K562 (cell line): ENCODE data around the gene ALDH3B2. TPM values are rescaled to one million over a fixed set of nuclear protein-coding genes. Genes with fewer than 3 reads are reported as not detected.

Experiments used
- ATAC-seq: fragments of 200-7000 bp; cut with Tn5 transposase; 3 replicates; pipeline ENCODE4 v1.9.1; 2020; ENCODE audit warnings: moderate library complexity
- BruUV-seq: library from RNA; stranded (reverse); fragments of 400-500 nt; replicated peaks from 2 replicates; lab custom pipeline; 2021; lab: Mats Ljungman, UMichigan
- CTCF ChIA-PET: fragments of 300-600 bp; formaldehyde crosslinking; extraction: SDS; loops from one replicate; lab custom pipeline; 2021; ENCODE audit warnings: low intra/inter-chr PET ratio; lab: Yijun Ruan, JAX
- POLR2A ChIA-PET: fragments of 300-600, 350-650 bp; sonication (Branson Sonifier 250); formaldehyde crosslinking; extraction: SDS; loops from one replicate; lab custom pipeline; 2021; ENCODE audit warnings: antibody characterized with exemption, inconsistent platforms; lab: Yijun Ruan, JAX
- DNase-seq, 4 experiments: peaks; one replicate each; pipeline versions ENCODE4 v3.0.0 to v3.0.0-alpha.2; 2011 to 2018; ENCODE audit warnings: low spot score in 3 of 4, mixed read lengths in 3 of 4; ENCODE audit errors: extremely low read depth in 1 of 4
- FAIRE-seq: peaks from 2 replicates; lab custom pipeline; 2011; peaks lifted over from hg19 to GRCh38; lab: Jason Lieb, UNC
- H2AFZ ChIP-seq: 2 replicates; pipeline ENCODE4 v1.6.0; 2011; ENCODE audit warnings: low read depth, low read length, control low read depth, inconsistent platforms
- H3K27ac ChIP-seq: fragments of 200-600 bp; 3 replicates; pipeline ENCODE4 v1.8.0; 2011; ENCODE audit warnings: low read depth, mild to moderate bottlenecking, control low read depth, inconsistent platforms, low read length, moderate library complexity, mixed read lengths; ENCODE audit errors: extremely low read depth
- H3K27me3 ChIP-seq, 2 experiments: fragments of 300-600 bp in 1 of 2; 2 replicates in 1 of 2; 3 replicates in 1 of 2; pipeline versions ENCODE4 v1.6.0 to v1.8.0; 2011; ENCODE audit warnings: inconsistent platforms in 2 of 2, low read length in 2 of 2, mild to moderate bottlenecking in 1 of 2, mixed read lengths in 1 of 2, moderate library complexity in 1 of 2; ENCODE audit not compliant: control insufficient read depth in 2 of 2, insufficient read depth in 2 of 2
- H3K36me3 ChIP-seq: fragments of 300-600 bp; 3 replicates; pipeline ENCODE4 v1.8.0; 2011; ENCODE audit warnings: mild to moderate bottlenecking, low read length, inconsistent platforms; ENCODE audit not compliant: control insufficient read depth, insufficient read depth
- H3K4me1 ChIP-seq, 2 experiments: fragments of 200-600 bp in 1 of 2; replicated peaks in 1 of 2; 2 replicates in 1 of 2; 3 replicates in 1 of 2; pipeline versions ENCODE4 v1.5.1 to v1.8.0; 2011; ENCODE audit warnings: inconsistent platforms in 2 of 2, low read length in 2 of 2, mild to moderate bottlenecking in 1 of 2, mixed read lengths in 1 of 2, moderate library complexity in 1 of 2; ENCODE audit not compliant: control insufficient read depth in 2 of 2, insufficient read depth in 2 of 2
- H3K4me2 ChIP-seq: 2 replicates; pipeline ENCODE4 v1.6.1; 2011; ENCODE audit warnings: low read length, control low read depth, inconsistent platforms, mixed read lengths; ENCODE audit not compliant: insufficient read depth
- H3K4me3 ChIP-seq: fragments of 200-600 bp; sonication (generic), shearing (Covaris generic); 2 replicates; pipeline ENCODE4 v1.5.1; 2016; ENCODE audit warnings: control low read depth, inconsistent platforms
- H3K79me2 ChIP-seq: fragments of 200-600 bp; 3 replicates; pipeline ENCODE4 v1.8.0; 2011; ENCODE audit warnings: low read length, inconsistent platforms; ENCODE audit not compliant: control insufficient read depth, insufficient read depth
- H3K9ac ChIP-seq, 2 experiments: 2 replicates each; pipeline versions ENCODE4 v1.6.0 to v1.6.1; 2011; ENCODE audit warnings: low read depth in 2 of 2, low read length in 2 of 2, control low read depth in 1 of 2, inconsistent platforms in 1 of 2, mild to moderate bottlenecking in 1 of 2, mixed read lengths in 1 of 2; ENCODE audit not compliant: insufficient read depth in 1 of 2
- H3K9me1 ChIP-seq: one replicate; pipeline ENCODE4 v1.6.0; 2011; ENCODE audit warnings: inconsistent platforms, mild to moderate bottlenecking, low read length, moderate library complexity; ENCODE audit not compliant: control insufficient read depth, insufficient read depth
- H3K9me3 ChIP-seq: replicated peaks from 2 replicates; pipeline ENCODE4 v1.5.1; 2011; ENCODE audit warnings: low read depth, low read length, inconsistent platforms; ENCODE audit not compliant: control insufficient read depth, insufficient read depth
- H4K20me1 ChIP-seq: replicated peaks from 2 replicates; pipeline ENCODE4 v1.6.1; 2011; ENCODE audit warnings: low read length, inconsistent platforms, mixed read lengths; ENCODE audit not compliant: control insufficient read depth, insufficient read depth
- ARID2 ChIP-seq: fragments of 450-650 bp; IDR thresholded peaks from 2 replicates; pipeline ENCODE4 v1.6.1; 2017; ENCODE audit warnings: antibody characterized with exemption, mild to moderate bottlenecking
- ELF1 ChIP-seq: fragments of 200-800 bp; sonication (Bioruptor generic); IDR thresholded peaks from 2 replicates; pipeline ENCODE4 v1.6.1; 2016; ENCODE audit warnings: missing genetic modification characterization, missing compliant biosample characterization
- ESRRA ChIP-seq: fragments of 450-650 bp; IDR thresholded peaks from 2 replicates; pipeline ENCODE4 v1.6.1; 2014; ENCODE audit warnings: low read depth, mild to moderate bottlenecking, moderate library complexity, borderline replicate concordance
- IRF9 ChIP-seq: fragments of 450-650 bp; IDR thresholded peaks from 2 replicates; pipeline ENCODE4 v1.6.1; 2016; ENCODE audit warnings: missing biosample characterization, missing genetic modification characterization
- PHTF2 ChIP-seq: fragments of 250-450 bp; sonication (Bioruptor Pico); IDR thresholded peaks from 2 replicates; pipeline ENCODE4 v1.5.0; 2021; ENCODE audit warnings: mild to moderate bottlenecking
- POLR2A ChIP-seq: fragments of 450-650 bp; conservative IDR thresholded peaks from 2 replicates; pipeline ENCODE4 v1.6.1; 2016
- RAD51 ChIP-seq: fragments of 450-650 bp; IDR thresholded peaks from 2 replicates; pipeline ENCODE4 v1.7.1; 2016; ENCODE audit warnings: low read depth, mild to moderate bottlenecking, borderline replicate concordance
- TEAD4 ChIP-seq, 2 experiments: sonication (generic) in 1 of 2; formaldehyde crosslinking in 1 of 2; IDR thresholded peaks; 2 replicates each; pipeline versions ENCODE4 v1.6.1 to v1.8.0; 2012 to 2022; ENCODE audit warnings: borderline replicate concordance in 1 of 2, inconsistent platforms in 1 of 2, low read length in 1 of 2, mild to moderate bottlenecking in 1 of 2, missing genetic modification reagents in 1 of 2
- ZKSCAN8 ChIP-seq: fragments of 200-800 bp; sonication (Bioruptor generic); IDR thresholded peaks from 2 replicates; pipeline ENCODE4 v1.6.1; 2016; ENCODE audit warnings: missing genetic modification characterization, missing compliant biosample characterization
- ZNF785 ChIP-seq: fragments of 250-450 bp; sonication (Bioruptor Pico); IDR thresholded peaks from 2 replicates; pipeline ENCODE4 v1.4.0; 2020; ENCODE audit warnings: mild to moderate bottlenecking
- WGBS: fragments of 100-300 bp; shearing (Covaris generic); methylation state at CpG from one replicate; pipeline ENCODE4 v1.1.6; 2016; ENCODE audit warnings: low coverage, mixed read lengths; ENCODE audit not compliant: insufficient coverage; ENCODE audit errors: missing lambda C conversion rate; 5-methylcytosine and 5-hydroxymethylcytosine counted together
- in situ Hi-C: fragments of 300-500 bp; cut with MboI; formaldehyde crosslinking; loops from 4 replicates; pipeline ENCODE4 v1.15.0; 2018; ENCODE audit warnings: inconsistent platforms, mixed read lengths
- intact Hi-C: fragments of 100-400 bp; cut with micrococcal nuclease; formaldehyde crosslinking; loops from 2 replicates; pipeline ENCODE4 v1.14.2; 2022
- polyA plus RNA-seq, 8 experiments: library from polyadenylated mRNA; depleted of rRNA in 4 of 8; stranded (reverse) in 5 of 8; unstranded in 3 of 8; fragments of >200 nt; fragmentation: Nextera tagmentation in 2 of 8; fragmentation: Illumina TruSeq in 1 of 8; extraction: Ambion mirVana in 2 of 8; extraction: Trizol in 1 of 8; gene quantifications; 2 replicates each; pipeline versions ENCODE4 v1.2.1 to v1.2.3, GENCODE V29; 2011 to 2014; ENCODE audit warnings: inconsistent platforms in 1 of 8, missing spikeins in 1 of 8
- total RNA-seq, 7 experiments: library from RNA; depleted of rRNA in 6 of 7; stranded (reverse); fragments of >200 nt in 6 of 7; fragmentation: Illumina TruSeq in 2 of 7; extraction: Trizol in 2 of 7; gene quantifications; 2 replicates each; pipeline versions ENCODE4 v1.2.1 to v1.2.3, GENCODE V29; 2011 to 2021; ENCODE audit warnings: low replicate concordance in 1 of 7
- TF ChIP-seq, protein P1 (sequence below): fragments of 150-350 bp; conservative IDR thresholded peaks from 2 replicates; pipeline ENCODE4 v1.6.1; 2014; ENCODE audit warnings: low read length

The ALDH3B2 gene
- total and polyA plus RNA-seq, 9 of the 15 experiments (the other 6 are each of a cell fraction or from before 2014, with no cell fraction given) = not detected

DNA sequence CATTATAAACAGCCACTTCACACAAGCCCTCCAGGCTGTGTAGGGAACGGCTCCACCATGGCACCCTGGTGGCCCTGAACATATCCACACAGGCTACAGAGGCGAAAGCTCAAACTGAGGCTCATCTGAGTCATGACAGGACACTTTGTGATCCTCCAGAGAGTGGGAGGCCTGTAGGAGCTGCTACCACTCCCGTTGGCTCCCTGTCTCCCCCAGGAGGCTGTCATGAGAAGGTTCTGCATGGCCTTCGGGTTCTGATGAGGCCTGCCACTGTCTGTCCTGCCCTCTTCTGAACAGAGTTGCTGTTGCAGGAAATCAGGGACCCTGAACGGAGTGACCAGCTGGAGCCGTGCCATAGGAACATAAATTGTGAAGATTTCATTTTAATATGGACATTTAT is 23.8 kb upstream of the ALDH3B2 start (continued):
- TF ChIP-seq TEAD4 (IDR thresholded peaks at IDR 0.05; ENCODE audit: low read length) (no peak), TEAD4 (CRISPR knock-in tag; IDR thresholded peaks at IDR 0.05; ENCODE audit: borderline replicate concordance) (no peak)
- TF ChIP-seq, all 486 proteins: peak for 5

DNA sequence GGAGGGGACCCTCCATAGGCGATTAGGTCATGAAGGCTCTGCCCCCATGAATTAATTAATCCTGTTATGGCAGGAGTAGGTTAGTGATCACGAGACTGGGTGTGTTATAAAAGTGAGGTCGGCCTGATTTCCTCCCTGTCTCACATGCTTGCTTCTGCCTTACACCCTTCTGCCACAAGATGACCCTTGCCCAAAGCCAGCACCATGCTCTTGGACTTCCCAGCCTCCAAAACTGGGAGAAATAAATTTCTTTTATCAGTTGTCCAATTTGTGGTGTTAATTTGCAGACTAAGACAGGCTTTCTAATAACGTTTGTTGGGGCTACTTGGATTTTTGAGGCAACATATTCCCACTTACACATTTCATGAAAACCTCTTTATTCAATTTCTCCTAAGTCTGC is 23.4 kb upstream of the ALDH3B2 start:
- no peak for TF ChIP-seq PHTF2
- no peak for TF ChIP-seq IRF9 (tag)
- no peak for TF ChIP-seq ARID2
- TF ChIP-seq POLR2A = no peak
- no peak for TF ChIP-seq ELF1
- no peak for TF ChIP-seq ZNF785 (CRISPR knock-in tag)
- TF ChIP-seq RAD51 = no peak
- TF ChIP-seq ESRRA = no peak
- TF ChIP-seq, protein P1, sequence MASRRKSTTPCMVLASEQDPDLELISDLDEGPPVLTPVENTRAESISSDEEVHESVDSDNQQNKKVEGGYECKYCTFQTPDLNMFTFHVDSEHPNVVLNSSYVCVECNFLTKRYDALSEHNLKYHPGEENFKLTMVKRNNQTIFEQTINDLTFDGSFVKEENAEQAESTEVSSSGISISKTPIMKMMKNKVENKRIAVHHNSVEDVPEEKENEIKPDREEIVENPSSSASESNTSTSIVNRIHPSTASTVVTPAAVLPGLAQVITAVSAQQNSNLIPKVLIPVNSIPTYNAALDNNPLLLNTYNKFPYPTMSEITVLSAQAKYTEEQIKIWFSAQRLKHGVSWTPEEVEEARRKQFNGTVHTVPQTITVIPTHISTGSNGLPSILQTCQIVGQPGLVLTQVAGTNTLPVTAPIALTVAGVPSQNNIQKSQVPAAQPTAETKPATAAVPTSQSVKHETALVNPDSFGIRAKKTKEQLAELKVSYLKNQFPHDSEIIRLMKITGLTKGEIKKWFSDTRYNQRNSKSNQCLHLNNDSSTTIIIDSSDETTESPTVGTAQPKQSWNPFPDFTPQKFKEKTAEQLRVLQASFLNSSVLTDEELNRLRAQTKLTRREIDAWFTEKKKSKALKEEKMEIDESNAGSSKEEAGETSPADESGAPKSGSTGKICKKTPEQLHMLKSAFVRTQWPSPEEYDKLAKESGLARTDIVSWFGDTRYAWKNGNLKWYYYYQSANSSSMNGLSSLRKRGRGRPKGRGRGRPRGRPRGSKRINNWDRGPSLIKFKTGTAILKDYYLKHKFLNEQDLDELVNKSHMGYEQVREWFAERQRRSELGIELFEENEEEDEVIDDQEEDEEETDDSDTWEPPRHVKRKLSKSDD = no peak
- TF ChIP-seq ZKSCAN8 (CRISPR knock-in tag) = no peak
- FAIRE-seq = no peak
- Histone ChIP-seq H3K36me3 (no peaks in the 10 kb centered on the region), H3K9ac (no peak overlapping the region), H3K27ac (no peak overlapping the region), H3K79me2 (no peaks in the 10 kb centered on the region), H3K4me2 (no peak overlapping the region), H4K20me1 (peaks cover 3% of the 10 kb centered on the region; the same call in 1 of the 2 replicates), H3K4me1 (peaks cover 0 to 3% of the 10 kb centered on the region in 2 experiments; a peak in 1 of 5 replicates), H3K9me3 (no peaks in the 10 kb centered on the region; the same call in 1 of the 2 replicates), H3K9me1 (no peaks in the 10 kb centered on the region), H3K4me3 (no peak overlapping the region), H2AFZ (no peak overlapping the region), H3K27me3 (peaks cover 35 to 42% of the 10 kb centered on the region in 2 experiments)
- CTCF ChIA-PET = no interaction called here
- in situ Hi-C loops = no loop called here
- POLR2A ChIA-PET = no interaction called here
- WGBS = 3% methylated on average over 4 of the region's 4 CpGs
- DNase-seq = no peak
- no TSS peak for BruUV-seq
- no peak for ATAC-seq
- intact Hi-C loops = loop anchor here (5.0 kb wide), 1 partner anchor 66 kb away; no protein-coding TSS in a partner anchor
